T follicular helper cell (primary cell): ENCODE measurements around the gene TEX11.
"Not testable (repeated sequence)": the region's sequence is repeated elsewhere in the genome, so short reads cannot be mapped to it uniquely, and the experiment has no call there.

Experiments used
- DNase-seq: peaks from one replicate; pipeline ENCODE4 v3.0.0-alpha.2; 2020; ENCODE audit warnings: low read depth

The TEX11 gene

GRCh38 chrX:70592091-70592490 lies 316.4 kb downstream of the TEX11 start:
- DNase-seq, result no peak

DNA sequence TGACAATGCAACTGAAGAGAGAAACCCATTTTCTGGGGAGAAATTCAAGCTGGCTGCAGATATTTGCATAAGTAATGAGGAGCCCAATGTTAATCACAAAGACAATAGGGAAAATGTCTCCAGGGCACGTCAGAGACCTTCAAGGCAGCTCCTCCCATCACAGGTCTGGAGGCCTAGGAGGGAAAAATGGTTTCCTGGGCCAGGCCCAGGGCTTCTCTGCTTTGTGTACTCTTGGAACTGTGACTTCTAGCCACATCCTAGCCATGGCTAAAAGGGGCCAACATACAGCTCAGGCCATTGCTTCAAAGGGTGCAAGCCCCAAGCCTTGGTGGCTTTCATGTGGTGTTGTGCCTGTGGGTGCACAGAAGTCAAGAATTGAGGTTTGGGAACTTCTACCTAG lies 321.4 kb downstream of the TEX11 start:
- not testable (repeated sequence) for DNase-seq

DNA sequence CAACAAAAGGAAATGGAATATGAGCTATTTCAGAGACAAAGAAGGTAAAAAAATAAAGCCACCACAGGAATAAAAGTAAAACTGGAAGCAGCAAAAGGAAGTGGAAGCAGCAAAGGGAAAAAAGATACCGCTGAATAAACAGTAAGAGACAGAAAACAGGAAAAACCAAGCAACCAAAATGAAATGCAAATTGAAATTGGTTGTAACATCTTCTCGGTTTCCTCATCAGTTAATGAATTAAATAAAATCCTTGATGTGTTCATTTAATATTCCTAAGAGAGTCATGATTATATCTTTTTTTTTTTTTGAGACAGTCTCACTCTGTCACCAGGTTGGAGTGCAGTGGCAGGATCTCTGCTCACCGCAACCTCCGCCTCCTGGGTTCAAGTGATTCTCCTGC lies 331.1 kb downstream of the TEX11 start:
- DNase-seq, result no peak

DNA sequence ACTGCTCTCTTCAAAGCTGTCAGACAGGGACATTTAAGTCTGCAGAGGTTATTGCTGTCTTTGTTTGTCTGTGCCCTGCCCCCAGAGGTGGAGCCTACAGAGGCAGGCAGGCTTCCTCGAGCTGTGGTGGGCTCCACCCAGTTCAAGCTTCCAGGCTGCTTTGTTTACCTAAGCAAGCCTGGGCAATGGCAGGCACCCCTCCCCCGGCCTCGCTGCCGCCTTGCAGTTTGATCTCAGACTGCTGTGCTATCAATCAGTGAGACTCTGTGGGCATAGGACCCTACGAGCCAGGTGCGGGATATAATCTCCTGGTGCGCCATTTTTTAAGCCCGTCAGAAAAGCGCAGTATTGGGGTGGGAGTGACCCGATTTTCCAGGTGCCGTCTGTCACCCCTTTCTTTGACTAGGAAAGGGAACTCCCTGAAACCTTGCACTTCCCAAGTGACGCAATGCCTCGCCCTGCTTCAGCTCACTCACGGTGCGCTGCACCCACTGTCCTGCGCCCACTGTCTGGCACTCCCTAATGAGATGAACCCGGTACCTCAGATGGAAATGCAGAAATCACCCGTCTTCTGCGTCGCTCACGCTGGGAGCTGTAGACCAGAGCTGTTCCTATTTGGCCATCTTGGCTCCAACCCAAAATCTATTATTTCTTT lies 338.5 kb downstream of the TEX11 start:
- not testable (repeated sequence) for DNase-seq

- no peak for DNase-seq
Measured at GRCh38 chrX:70554948-70555347, 353.6 kb downstream of the TEX11 start.

GRCh38 chrX:70554523-70554922 lies 354.0 kb downstream of the TEX11 start:
- no peak for DNase-seq

GRCh38 chrX:70554081-70554480 lies 354.4 kb downstream of the TEX11 start:
- no peak for DNase-seq

DNA sequence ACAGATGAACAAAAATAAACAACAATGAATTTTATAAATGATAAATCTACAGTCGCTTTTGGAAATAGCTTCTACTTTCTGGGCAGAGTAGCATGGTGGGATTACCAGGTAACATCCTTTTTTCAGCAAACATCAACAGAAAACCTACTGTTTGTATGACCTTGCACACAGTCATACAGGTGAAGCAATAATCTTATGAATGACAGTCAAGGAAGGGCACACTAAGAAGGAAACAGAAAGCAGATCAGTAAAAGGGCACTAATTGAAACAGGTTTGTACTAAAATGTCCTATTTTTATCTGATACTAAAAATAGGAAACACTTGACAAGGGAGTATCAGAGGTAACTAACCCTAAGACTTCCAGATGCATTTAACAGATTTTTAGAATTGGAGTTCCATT lies 355.0 kb downstream of the TEX11 start:
- no peak for DNase-seq

DNA sequence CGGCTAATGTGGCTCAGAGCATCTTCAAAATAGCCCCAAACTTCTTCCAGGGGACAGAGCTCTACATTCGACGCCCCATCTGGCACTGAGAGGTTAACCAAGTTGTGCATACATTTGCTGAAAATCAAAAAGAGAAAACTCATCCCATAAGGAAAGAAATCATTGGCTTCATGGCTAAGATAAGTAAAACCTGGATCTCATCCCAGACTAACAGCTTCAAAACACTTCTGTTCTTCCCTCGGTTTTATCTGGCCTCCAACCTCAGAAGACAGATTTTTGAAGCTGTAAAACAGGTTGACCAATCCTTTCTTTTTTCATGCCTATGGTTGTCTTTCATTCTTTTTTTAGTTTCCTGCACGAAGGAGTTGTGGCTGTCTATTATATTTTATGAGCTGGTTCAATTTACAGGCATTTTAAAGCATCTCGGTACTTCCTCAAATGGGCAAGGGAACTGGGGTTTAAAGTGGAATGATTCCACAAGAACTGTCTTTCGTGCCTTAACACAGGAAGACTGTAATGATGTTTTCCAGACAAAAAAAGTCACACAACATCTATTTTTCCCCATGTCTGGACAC lies 356.3 kb downstream of the TEX11 start:
- no peak for DNase-seq

- DNase-seq, result no peak
Measured at GRCh38 chrX:70549429-70549828, 359.1 kb downstream of the TEX11 start.

GRCh38 chrX:70535198-70535597 lies 373.3 kb downstream of the TEX11 start:
- no peak for DNase-seq

- DNase-seq, result no peak
Measured at GRCh38 chrX:70527610-70528345, 380.7 kb downstream of the TEX11 start.

- DNase-seq, result no peak
Measured at GRCh38 chrX:70527053-70527452, 381.5 kb downstream of the TEX11 start.

- DNase-seq, result no peak
Measured at GRCh38 chrX:70525733-70526132, 382.8 kb downstream of the TEX11 start.

DNA sequence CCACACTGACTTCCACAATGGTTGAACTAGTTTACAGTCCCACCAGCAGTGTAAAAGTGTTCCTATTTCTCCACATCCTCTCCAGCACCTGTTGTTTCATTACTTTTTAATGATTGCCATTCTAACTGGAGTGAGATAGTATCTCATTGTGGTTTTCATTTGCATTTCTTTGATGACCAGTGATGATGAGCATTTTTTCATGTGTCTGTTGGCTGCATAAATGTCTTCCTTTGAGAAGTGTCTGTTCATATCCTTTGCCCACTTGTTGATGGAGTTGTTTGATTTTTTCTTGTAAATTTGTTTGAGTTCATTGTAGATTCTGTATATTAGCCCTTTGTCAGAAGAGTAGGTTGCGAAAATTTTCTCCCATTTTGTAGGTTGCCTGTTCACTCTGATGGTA lies 392.8 kb downstream of the TEX11 start:
- DNase-seq, result not testable (repeated sequence)

DNA sequence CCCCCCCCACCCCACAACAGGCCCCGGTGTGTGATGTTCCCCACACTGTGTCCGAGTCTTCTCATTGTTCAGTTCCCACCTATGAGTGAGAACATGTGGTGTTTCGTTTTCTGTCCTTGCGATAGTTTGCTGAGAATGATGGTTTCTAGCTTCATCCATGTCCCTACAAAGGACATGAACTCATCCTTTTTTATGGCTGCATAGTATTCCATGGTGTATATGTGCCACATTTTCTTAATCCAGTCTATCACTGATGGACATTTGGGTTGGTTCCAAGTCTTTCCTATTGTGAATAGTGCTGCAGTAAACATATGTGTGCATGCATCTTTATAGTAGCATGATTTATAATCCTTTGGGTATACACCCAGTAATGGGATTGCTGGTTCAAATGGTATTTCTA lies 393.2 kb downstream of the TEX11 start:
- DNase-seq, result not testable (repeated sequence)

DNA sequence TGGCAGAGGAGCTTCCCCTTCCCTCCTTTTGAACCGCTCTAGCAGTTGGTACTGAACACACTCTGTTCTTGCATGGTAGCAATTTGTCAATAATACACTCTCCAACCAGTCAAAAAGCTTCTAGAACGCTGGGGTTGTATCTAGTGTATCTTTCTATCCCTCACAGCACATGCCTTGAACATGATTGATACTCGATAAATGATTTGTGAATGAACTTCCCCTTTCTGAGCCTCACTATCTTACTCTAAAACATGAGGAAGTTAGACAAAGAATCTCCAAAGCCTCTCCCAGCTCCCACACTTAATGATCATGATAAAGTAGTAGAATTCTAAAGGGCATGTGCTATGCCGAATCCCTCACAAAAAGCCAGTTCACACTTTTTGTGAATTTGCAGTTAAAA lies 399.4 kb downstream of the TEX11 start:
- DNase-seq, result no peak

DNA sequence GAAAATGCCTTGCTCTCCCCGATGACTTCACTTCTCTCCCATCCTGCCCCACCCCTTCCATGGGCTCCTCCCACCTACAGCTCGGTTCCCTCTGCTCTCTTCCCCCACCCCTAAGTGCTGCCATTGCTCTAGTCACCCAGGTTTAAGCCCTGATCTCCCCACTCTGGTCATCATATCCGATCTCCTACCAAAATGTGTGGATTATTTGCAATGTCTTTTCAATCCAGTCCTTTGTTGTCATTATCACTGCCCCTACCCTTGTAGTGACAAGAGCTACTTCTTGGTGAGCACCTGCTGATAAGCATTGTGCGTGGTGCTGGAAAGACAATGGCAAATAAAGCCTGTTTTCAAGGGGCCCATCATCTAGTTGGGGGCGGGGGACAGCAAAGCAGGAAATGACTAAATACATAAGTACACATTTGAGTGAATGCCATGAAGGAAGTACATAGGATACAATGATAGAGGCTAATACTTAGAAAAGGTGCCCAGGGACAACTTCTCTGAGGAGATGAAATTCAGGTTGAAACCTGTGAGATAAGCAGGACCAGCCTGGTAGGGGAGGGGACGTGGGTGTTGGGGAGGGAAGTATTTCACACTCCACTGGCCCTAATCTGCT lies 400.1 kb downstream of the TEX11 start:
- no peak for DNase-seq

GRCh38 chrX:70505451-70505841 lies 403.1 kb downstream of the TEX11 start:
- no peak for DNase-seq

- no peak for DNase-seq
Measured at GRCh38 chrX:70504772-70505450, 403.6 kb downstream of the TEX11 start.

- DNase-seq, result no peak
Measured at GRCh38 chrX:70500826-70501225, 407.7 kb downstream of the TEX11 start.

DNA sequence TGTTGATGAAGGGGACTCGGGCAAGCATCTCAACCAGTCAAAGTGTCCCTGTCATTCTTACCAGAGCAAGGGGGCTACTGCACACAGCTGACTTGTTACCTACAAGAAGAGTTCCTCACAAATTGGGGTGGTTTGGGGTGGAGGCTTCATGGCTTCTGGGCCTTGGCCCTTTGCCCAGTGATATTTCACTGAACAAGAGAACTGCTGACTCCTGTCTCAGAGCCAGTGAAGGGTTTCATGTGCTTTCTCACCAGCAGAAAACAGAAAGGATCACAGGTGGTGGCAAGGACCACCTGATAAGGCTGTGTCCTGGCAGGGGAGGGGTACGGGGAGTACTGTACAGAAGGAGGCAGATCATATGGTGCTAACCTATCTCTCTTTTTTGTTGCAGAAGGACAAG lies 410.4 kb downstream of the TEX11 start:
- no peak for DNase-seq
